ENCODE data around the gene TSPOAP1. TPM values are rescaled to one million over a fixed set of nuclear protein-coding genes. Genes with fewer than 3 reads are reported as not detected.

Gene TSPOAP1
- total RNA-seq, 2 donors from 2014 or later = 31.3 to 36.8 TPM

DNA sequence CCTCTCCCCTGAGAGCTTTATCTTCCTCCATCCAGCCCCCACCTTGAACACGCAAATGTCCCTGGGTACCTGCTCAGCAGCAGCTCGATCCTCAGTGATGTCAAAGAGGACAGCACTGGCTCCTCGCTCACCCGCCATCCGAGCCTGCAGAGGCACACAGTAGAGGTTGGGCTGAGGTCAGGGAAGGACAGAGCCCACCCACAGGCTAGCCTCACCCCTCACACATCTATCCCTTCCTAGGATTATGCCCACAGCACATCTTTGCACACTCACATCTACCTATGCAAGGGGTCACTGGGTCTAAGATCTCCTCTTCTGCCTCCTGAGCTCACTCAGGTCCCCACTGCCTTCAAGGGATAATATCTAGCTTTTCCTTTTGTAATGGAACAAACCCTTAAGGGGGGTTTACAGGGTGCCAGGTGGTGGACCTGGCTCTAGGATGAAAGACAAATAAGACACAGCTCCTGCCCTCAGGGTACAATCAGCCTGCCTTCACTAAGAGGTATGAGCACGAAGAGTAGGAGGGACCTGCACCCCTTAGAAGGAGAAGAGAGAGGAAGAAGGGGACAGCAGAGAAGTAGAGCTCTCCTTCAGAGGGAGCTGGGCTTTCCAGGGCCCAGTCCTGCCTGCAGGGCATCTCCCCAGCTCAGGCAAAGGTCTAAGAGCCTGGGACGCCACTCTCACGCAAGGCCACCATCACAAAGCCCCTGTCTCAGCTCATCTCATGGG lies 35.0 kb upstream of the TSPOAP1 start:
- TF ChIP-seq, protein P1, sequence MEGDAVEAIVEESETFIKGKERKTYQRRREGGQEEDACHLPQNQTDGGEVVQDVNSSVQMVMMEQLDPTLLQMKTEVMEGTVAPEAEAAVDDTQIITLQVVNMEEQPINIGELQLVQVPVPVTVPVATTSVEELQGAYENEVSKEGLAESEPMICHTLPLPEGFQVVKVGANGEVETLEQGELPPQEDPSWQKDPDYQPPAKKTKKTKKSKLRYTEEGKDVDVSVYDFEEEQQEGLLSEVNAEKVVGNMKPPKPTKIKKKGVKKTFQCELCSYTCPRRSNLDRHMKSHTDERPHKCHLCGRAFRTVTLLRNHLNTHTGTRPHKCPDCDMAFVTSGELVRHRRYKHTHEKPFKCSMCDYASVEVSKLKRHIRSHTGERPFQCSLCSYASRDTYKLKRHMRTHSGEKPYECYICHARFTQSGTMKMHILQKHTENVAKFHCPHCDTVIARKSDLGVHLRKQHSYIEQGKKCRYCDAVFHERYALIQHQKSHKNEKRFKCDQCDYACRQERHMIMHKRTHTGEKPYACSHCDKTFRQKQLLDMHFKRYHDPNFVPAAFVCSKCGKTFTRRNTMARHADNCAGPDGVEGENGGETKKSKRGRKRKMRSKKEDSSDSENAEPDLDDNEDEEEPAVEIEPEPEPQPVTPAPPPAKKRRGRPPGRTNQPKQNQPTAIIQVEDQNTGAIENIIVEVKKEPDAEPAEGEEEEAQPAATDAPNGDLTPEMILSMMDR (conservative IDR thresholded peaks at IDR 0.05) = no peak
- Histone ChIP-seq H3K4me1 (ENCODE audit: control insufficient read depth, insufficient read depth, low read length) (peaks cover 10% of the 10 kb centered on the region), H3K4me3 (ENCODE audit: low read length) (no peak overlapping the region), H3K27ac (ENCODE audit: low read depth, low read length) (no peak overlapping the region), H3K27me3 (ENCODE audit: control insufficient read depth, insufficient read depth, low read length, poor library complexity, severe bottlenecking) (no peaks in the 10 kb centered on the region), H3K36me3 (ENCODE audit: control insufficient read depth, insufficient read depth, low read length) (no peaks in the 10 kb centered on the region), H3K9ac (ENCODE audit: extremely low read depth, low read length, poor library complexity, severe bottlenecking) (no peak overlapping the region), H3K9me3 (ENCODE audit: control insufficient read depth, low read length) (no peaks in the 10 kb centered on the region)
- Mint-ChIP-seq H3K27me3 (ENCODE audit: insufficient read depth) (no peaks in the 10 kb centered on the region), H3K4me1 (peaks cover 10% of the 10 kb centered on the region), H3K36me3 (ENCODE audit: low read depth) (no peaks in the 10 kb centered on the region), H3K27ac (no peak overlapping the region), H3K9me3 (no peaks in the 10 kb centered on the region), H3K4me3 (no peak overlapping the region)
- WGBS, 2 experiments (ENCODE audit: insufficient coverage in 1 of 2, insufficient read length in 1 of 2) = 89% methylated on average over 8 of the region's 8 CpGs; no CpG with 5 or more reads in 1 of the 2 experiments
- no peak for DNase-seq

GRCh38 chr17:58362368-58363014 lies 33.9 kb upstream of the TSPOAP1 start:
- Histone ChIP-seq H3K4me3 (ENCODE audit: low read length) (no peak overlapping the region), H3K27ac (ENCODE audit: low read depth, low read length) (no peak overlapping the region), H3K9ac (ENCODE audit: extremely low read depth, low read length, poor library complexity, severe bottlenecking) (no peak overlapping the region), H3K27me3 (ENCODE audit: control insufficient read depth, insufficient read depth, low read length, poor library complexity, severe bottlenecking) (no peaks in the 10 kb centered on the region), H3K36me3 (ENCODE audit: control insufficient read depth, insufficient read depth, low read length) (no peaks in the 10 kb centered on the region), H3K4me1 (ENCODE audit: control insufficient read depth, insufficient read depth, low read length) (peaks cover 10% of the 10 kb centered on the region), H3K9me3 (ENCODE audit: control insufficient read depth, low read length) (no peaks in the 10 kb centered on the region)
- no peaks in the 10 kb centered on the region for H3K27me3 Mint-ChIP-seq (ENCODE audit: insufficient read depth)
- TF ChIP-seq, protein P1 (conservative IDR thresholded peaks at IDR 0.05) = no peak
- no peaks in the 10 kb centered on the region for H3K9me3 Mint-ChIP-seq
- 91 to 95% methylated on average over 10 to 15 of the region's 16 CpGs for WGBS, 2 experiments (ENCODE audit: insufficient coverage in 1 of 2, insufficient read length in 1 of 2)
- DNase-seq = no peak
- H3K27ac Mint-ChIP-seq = no peak overlapping the region
- peaks cover 10% of the 10 kb centered on the region for H3K4me1 Mint-ChIP-seq
- H3K4me3 Mint-ChIP-seq = no peak overlapping the region
- H3K36me3 Mint-ChIP-seq (ENCODE audit: low read depth) = no peaks in the 10 kb centered on the region

DNA sequence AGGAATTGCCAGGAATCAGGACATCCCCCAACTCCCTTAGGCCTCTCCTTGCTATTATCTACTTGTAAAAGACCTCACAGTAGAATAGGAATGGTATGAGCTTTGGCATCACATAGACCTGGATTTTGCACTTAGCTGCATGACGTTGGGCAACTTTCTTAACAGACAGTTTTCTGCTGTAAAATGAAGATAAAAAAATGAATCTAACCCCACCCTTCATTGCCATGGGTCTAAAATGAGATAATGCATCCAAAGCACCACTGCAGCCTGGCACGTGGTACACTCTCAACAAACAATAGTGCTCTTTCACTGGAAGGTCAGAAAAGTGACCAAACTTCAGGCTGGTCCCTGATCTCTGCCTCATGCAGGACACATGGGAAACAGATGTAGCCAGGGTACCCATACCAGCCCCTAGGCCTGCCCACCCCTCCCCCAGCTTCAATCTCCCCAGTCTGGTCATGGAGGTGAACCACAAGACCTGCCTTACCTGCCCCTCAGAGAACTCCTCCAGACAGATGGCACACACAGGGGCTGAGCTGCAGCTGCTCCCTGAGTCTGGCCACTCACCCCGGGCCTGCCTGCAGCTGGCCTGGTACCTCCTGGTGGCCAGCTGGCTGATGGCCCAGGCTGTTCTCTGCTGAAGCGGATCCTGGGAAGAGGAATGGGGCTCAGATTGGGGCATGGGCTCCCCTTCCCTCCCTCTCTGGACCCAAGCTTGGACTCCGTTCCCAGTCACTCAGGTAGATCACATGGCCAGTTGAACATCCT lies 31.9 kb upstream of the TSPOAP1 start:
- peaks cover 10% of the 10 kb centered on the region for H3K4me1 Mint-ChIP-seq
- H3K9me3 Mint-ChIP-seq = no peaks in the 10 kb centered on the region
- H3K27me3 Mint-ChIP-seq (ENCODE audit: insufficient read depth) = no peaks in the 10 kb centered on the region
- no peak overlapping the region for H3K27ac Mint-ChIP-seq
- H3K27ac ChIP-seq (ENCODE audit: low read depth, low read length) = no peak overlapping the region
- WGBS, 2 experiments (ENCODE audit: insufficient coverage in 1 of 2, insufficient read length in 1 of 2) = 79 to 85% methylated on average over 3 to 5 of the region's 5 CpGs
- H3K27me3 ChIP-seq (ENCODE audit: control insufficient read depth, insufficient read depth, low read length, poor library complexity, severe bottlenecking) = no peaks in the 10 kb centered on the region
- H3K4me3 Mint-ChIP-seq = no peak overlapping the region
- no peak overlapping the region for H3K4me3 ChIP-seq (ENCODE audit: low read length)
- H3K9ac ChIP-seq (ENCODE audit: extremely low read depth, low read length, poor library complexity, severe bottlenecking) = no peak overlapping the region
- H3K4me1 ChIP-seq (ENCODE audit: control insufficient read depth, insufficient read depth, low read length) = peaks cover 10% of the 10 kb centered on the region
- TF ChIP-seq, protein P1 (conservative IDR thresholded peaks at IDR 0.05) = no peak
- no peak for DNase-seq
- H3K36me3 Mint-ChIP-seq (ENCODE audit: low read depth) = no peaks in the 10 kb centered on the region
- H3K36me3 ChIP-seq (ENCODE audit: control insufficient read depth, insufficient read depth, low read length) = no peaks in the 10 kb centered on the region
- no peaks in the 10 kb centered on the region for H3K9me3 ChIP-seq (ENCODE audit: control insufficient read depth, low read length)
